Activated B cell treated with CpG ODN at 0.5 μM for 24 hours (primary cell): ENCODE data around the gene ADAMTSL2. TPM values are rescaled to one million over a fixed set of nuclear protein-coding genes. Genes with fewer than 3 reads are reported as not detected.

Experiments used
- ATAC-seq: fragments of 200-7000 bp; cut with Tn5 transposase; one replicate; pipeline ENCODE4 v1.10.0; 2021; ENCODE audit warnings: low read depth, mild to moderate bottlenecking, moderate library complexity
- CTCF ChIA-PET: fragments of 350-600 bp; sonication (Branson Sonifier 250); formaldehyde crosslinking; loops from one replicate; lab custom pipeline; 2021; ENCODE audit warnings: antibody characterized with exemption; lab: Charles Lee
- POLR2A ChIA-PET: fragments of 350-600 bp; sonication (Branson Sonifier 250); formaldehyde crosslinking; loops from one replicate; lab custom pipeline; 2021; ENCODE audit warnings: antibody characterized with exemption; lab: Charles Lee
- DNase-seq: peaks from one replicate; pipeline ENCODE4 v3.0.0; 2022
- H3K27ac Mint-ChIP-seq: one replicate; pipeline ENCODE4 v1.8.0; 2020; ENCODE audit warnings: mixed read lengths
- H3K27me3 Mint-ChIP-seq: one replicate; pipeline ENCODE4 v1.8.0; 2021; ENCODE audit warnings: mixed read lengths
- H3K36me3 Mint-ChIP-seq: one replicate; pipeline ENCODE4 v1.8.0; 2021; ENCODE audit warnings: low read depth, mixed read lengths
- H3K4me1 Mint-ChIP-seq: one replicate; pipeline ENCODE4 v1.8.0; 2021; ENCODE audit warnings: mixed read lengths
- H3K4me3 Mint-ChIP-seq: one replicate; pipeline ENCODE4 v1.8.0; 2020; ENCODE audit warnings: mild to moderate bottlenecking, mixed read lengths
- H3K9me3 Mint-ChIP-seq: one replicate; pipeline ENCODE4 v1.8.0; 2020; ENCODE audit warnings: mixed read lengths
- intact Hi-C: fragments of 100-400 bp; cut with micrococcal nuclease; formaldehyde crosslinking; loops from one replicate; pipeline ENCODE4 v1.15.1; 2024
- total RNA-seq: library from RNA; stranded (reverse); gene quantifications from 2 replicates; pipeline ENCODE4 v1.2.3, GENCODE V29; 2022
- TF ChIP-seq, protein P1 (sequence below): fragments of 200-600 bp; IDR thresholded peaks from one replicate; pipeline ENCODE4 v1.8.0; 2022; ENCODE audit warnings: antibody characterized with exemption, mild to moderate bottlenecking

ADAMTSL2 gene
- total RNA-seq, 1 donor from 2014 or later: not detected

- Mint-ChIP-seq H3K9me3 (no peaks in the 10 kb centered on the region), H3K27ac (no peak overlapping the region), H3K4me3 (no peak overlapping the region), H3K27me3 (peaks cover 15% of the 10 kb centered on the region), H3K4me1 (no peaks in the 10 kb centered on the region), H3K36me3 (no peaks in the 10 kb centered on the region)
- DNase-seq (no peak), ATAC-seq (no peak)
- POLR2A ChIA-PET: no interaction called here
- intact Hi-C loops: no loop called here
- CTCF ChIA-PET: no interaction called here
- TF ChIP-seq, protein P1, sequence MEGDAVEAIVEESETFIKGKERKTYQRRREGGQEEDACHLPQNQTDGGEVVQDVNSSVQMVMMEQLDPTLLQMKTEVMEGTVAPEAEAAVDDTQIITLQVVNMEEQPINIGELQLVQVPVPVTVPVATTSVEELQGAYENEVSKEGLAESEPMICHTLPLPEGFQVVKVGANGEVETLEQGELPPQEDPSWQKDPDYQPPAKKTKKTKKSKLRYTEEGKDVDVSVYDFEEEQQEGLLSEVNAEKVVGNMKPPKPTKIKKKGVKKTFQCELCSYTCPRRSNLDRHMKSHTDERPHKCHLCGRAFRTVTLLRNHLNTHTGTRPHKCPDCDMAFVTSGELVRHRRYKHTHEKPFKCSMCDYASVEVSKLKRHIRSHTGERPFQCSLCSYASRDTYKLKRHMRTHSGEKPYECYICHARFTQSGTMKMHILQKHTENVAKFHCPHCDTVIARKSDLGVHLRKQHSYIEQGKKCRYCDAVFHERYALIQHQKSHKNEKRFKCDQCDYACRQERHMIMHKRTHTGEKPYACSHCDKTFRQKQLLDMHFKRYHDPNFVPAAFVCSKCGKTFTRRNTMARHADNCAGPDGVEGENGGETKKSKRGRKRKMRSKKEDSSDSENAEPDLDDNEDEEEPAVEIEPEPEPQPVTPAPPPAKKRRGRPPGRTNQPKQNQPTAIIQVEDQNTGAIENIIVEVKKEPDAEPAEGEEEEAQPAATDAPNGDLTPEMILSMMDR: no peak
These were observed 7.7 kb upstream of the ADAMTSL2 start for GRCh38 chr9:133526721-133527321.

- no peak overlapping the region for H3K4me3 Mint-ChIP-seq
- no peaks in the 10 kb centered on the region for H3K9me3 Mint-ChIP-seq
- H3K4me1 Mint-ChIP-seq: no peaks in the 10 kb centered on the region
- DNase-seq: no peak
- no peaks in the 10 kb centered on the region for H3K36me3 Mint-ChIP-seq
- ChIA-PET CTCF (no interaction called here), POLR2A (no interaction called here)
- H3K27ac Mint-ChIP-seq: no peak overlapping the region
- ATAC-seq: no peak
- TF ChIP-seq, protein P1: no peak
- peaks cover 21% of the 10 kb centered on the region for H3K27me3 Mint-ChIP-seq
- intact Hi-C loops: no loop called here
These were observed 7.0 kb upstream of the ADAMTSL2 start for GRCh38 chr9:133527444-133527920.

GRCh38 chr9:133528001-133528875, 6.3 kb upstream of the ADAMTSL2 start:
- H3K36me3 Mint-ChIP-seq: no peaks in the 10 kb centered on the region
- H3K27ac Mint-ChIP-seq: no peak overlapping the region
- H3K4me1 Mint-ChIP-seq: peaks cover 7% of the 10 kb centered on the region
- no peaks in the 10 kb centered on the region for H3K9me3 Mint-ChIP-seq
- intact Hi-C loops: no loop called here
- POLR2A ChIA-PET: no interaction called here
- TF ChIP-seq, protein P1: no peak
- ATAC-seq (no peak), DNase-seq (no peak)
- CTCF ChIA-PET: no interaction called here
- peaks cover 27% of the 10 kb centered on the region for H3K27me3 Mint-ChIP-seq
- no peak overlapping the region for H3K4me3 Mint-ChIP-seq

DNA sequence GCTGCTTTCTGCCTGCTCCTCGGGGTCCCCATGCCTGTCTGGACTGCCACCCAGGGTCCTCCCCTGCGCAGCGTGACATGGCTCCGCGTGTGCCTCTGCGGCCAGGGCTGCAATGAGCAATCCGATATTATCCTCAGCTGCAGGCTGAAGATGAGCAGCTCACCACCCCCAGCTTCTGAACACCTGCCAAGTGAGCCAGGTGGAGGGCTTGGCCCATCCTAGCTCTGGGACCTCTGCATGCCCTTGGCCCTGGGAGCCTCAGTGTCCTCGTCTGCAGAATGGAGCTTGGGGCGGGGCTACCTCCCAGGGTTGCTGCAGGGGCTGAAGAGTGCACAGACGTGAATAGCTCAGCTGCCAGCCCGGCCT, 5.6 kb upstream of the ADAMTSL2 start:
- H3K9me3 Mint-ChIP-seq: no peaks in the 10 kb centered on the region
- H3K36me3 Mint-ChIP-seq: no peaks in the 10 kb centered on the region
- intact Hi-C loops: no loop called here
- ChIA-PET POLR2A (no interaction called here), CTCF (no interaction called here)
- no peak for ATAC-seq
- DNase-seq: no peak
- peaks cover 11% of the 10 kb centered on the region for H3K4me1 Mint-ChIP-seq
- H3K27me3 Mint-ChIP-seq: peaks cover 30% of the 10 kb centered on the region
- no peak overlapping the region for H3K27ac Mint-ChIP-seq
- no peak overlapping the region for H3K4me3 Mint-ChIP-seq
- TF ChIP-seq, protein P1: no peak

DNA sequence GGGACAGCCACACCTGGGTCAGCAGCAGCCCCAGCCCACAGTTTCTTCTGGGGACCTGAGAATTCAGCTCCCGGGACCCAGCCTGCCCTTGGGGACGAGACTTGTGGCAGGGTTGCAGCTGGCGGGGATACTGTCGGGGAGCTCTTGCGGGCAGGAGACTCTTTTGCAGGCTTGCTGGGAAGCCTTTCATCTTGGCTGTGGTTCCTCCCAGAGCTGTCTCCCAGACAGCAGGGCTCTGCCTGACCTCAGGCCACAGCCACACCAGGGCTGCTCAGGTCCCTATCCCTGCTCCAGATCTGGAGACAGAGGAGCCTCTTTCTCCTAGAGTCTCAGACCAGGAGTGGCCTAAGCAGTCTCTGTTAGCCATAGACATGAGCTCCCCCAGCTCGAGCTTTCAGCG, 5.0 kb upstream of the ADAMTSL2 start:
- DNase-seq (no peak), ATAC-seq (no peak)
- no peaks in the 10 kb centered on the region for H3K36me3 Mint-ChIP-seq
- ChIA-PET POLR2A (no interaction called here), CTCF (no interaction called here)
- intact Hi-C loops: no loop called here
- H3K9me3 Mint-ChIP-seq: no peaks in the 10 kb centered on the region
- TF ChIP-seq, protein P1: no peak
- peaks cover 30% of the 10 kb centered on the region for H3K27me3 Mint-ChIP-seq
- no peak overlapping the region for H3K4me3 Mint-ChIP-seq
- H3K4me1 Mint-ChIP-seq: peaks cover 11% of the 10 kb centered on the region
- H3K27ac Mint-ChIP-seq: no peak overlapping the region
